HepG2 (cell line): ENCODE results near the gene RIMS3.

Experiments used
- ZBTB21 ChIP-seq: sonication (generic); formaldehyde crosslinking; IDR thresholded peaks from 2 replicates; pipeline ENCODE4 v1.4.0; 2020; ENCODE audit warnings: missing genetic modification reagents
- ZNF292 ChIP-seq: sonication (generic); formaldehyde crosslinking; IDR thresholded peaks from 2 replicates; pipeline ENCODE4 v1.8.1; 2022; ENCODE audit warnings: mild to moderate bottlenecking, low read depth, missing genetic modification reagents, borderline replicate concordance
- TF ChIP-seq, protein P1 (sequence below), 2 experiments: IDR thresholded peaks; 2 replicates each; pipeline ENCODE4 v1.6.1; 2011 to 2012; ENCODE audit warnings: low read length in 2 of 2, borderline replicate concordance in 1 of 2, low read depth in 1 of 2, mild to moderate bottlenecking in 1 of 2, moderate library complexity in 1 of 2

DNA sequence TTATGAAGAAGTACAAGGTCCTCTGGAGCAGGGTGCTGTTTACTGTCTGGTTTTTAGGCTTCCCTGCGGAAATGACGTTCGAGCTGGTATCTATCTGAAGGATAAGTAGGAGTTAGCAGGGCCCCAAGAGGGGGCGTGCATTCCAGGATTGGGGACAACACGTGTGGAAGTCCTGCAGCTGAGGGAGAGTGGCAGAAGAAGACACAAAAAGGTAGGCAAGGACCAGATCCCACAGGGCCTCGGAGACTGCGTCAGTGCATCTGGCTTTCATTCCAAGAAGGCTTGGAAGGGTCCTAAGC is 5.9 kb downstream of the RIMS3 start:
- no peak for TF ChIP-seq ZBTB21
- TF ChIP-seq ZNF292 (CRISPR knock-in tag): no peak
- TF ChIP-seq, protein P1, sequence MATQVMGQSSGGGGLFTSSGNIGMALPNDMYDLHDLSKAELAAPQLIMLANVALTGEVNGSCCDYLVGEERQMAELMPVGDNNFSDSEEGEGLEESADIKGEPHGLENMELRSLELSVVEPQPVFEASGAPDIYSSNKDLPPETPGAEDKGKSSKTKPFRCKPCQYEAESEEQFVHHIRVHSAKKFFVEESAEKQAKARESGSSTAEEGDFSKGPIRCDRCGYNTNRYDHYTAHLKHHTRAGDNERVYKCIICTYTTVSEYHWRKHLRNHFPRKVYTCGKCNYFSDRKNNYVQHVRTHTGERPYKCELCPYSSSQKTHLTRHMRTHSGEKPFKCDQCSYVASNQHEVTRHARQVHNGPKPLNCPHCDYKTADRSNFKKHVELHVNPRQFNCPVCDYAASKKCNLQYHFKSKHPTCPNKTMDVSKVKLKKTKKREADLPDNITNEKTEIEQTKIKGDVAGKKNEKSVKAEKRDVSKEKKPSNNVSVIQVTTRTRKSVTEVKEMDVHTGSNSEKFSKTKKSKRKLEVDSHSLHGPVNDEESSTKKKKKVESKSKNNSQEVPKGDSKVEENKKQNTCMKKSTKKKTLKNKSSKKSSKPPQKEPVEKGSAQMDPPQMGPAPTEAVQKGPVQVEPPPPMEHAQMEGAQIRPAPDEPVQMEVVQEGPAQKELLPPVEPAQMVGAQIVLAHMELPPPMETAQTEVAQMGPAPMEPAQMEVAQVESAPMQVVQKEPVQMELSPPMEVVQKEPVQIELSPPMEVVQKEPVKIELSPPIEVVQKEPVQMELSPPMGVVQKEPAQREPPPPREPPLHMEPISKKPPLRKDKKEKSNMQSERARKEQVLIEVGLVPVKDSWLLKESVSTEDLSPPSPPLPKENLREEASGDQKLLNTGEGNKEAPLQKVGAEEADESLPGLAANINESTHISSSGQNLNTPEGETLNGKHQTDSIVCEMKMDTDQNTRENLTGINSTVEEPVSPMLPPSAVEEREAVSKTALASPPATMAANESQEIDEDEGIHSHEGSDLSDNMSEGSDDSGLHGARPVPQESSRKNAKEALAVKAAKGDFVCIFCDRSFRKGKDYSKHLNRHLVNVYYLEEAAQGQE (IDR thresholded peaks at IDR 0.05; ENCODE audit: borderline replicate concordance in 1 of 2, low read depth in 1 of 2, low read length in 2 of 2): no peak
